ENCODE measurements around the gene FBXO3. TPM values are rescaled to one million over a fixed set of nuclear protein-coding genes. Genes with fewer than 3 reads are reported as not detected.

The FBXO3 gene
- total RNA-seq, 2 experiments from 2014 or later: 12.1 to 21.3 TPM

- H3K9me3 ChIP-seq (ENCODE audit: low read length): no peaks in the 10 kb centered on the region
- BruUV-seq (replicated peaks): no TSS peak
- no peaks in the 10 kb centered on the region for H3K4me1 ChIP-seq (ENCODE audit: insufficient read depth, low read length, poor library complexity, severe bottlenecking)
- peaks cover 11% of the 10 kb centered on the region for H3K36me3 ChIP-seq (ENCODE audit: insufficient read depth, low read length)
- no peak for DNase-seq (ENCODE audit: low spot score)
- no peak overlapping the region for H3K4me2 ChIP-seq (ENCODE audit: low read length)
- H3K9me2 ChIP-seq (ENCODE audit: insufficient read depth, low read length): no peaks in the 10 kb centered on the region
- H3K4me3 ChIP-seq (ENCODE audit: low read depth, low read length, poor library complexity, severe bottlenecking): no peak overlapping the region
- H3K27ac ChIP-seq (ENCODE audit: low read depth, low read length, poor library complexity, severe bottlenecking): no peak overlapping the region
- POLR2A ChIA-PET: interaction anchor here (0.5 to 0.8 kb wide), 3 partner anchors 231 to 361 kb away, joined by 3 to 5 read pairs (median 3); no protein-coding TSS in a partner anchor
- no peak overlapping the region for H2AFZ ChIP-seq (ENCODE audit: low read length)
- H4K20me1 ChIP-seq (ENCODE audit: insufficient read depth, low read length): no peaks in the 10 kb centered on the region
- CTCF ChIA-PET (ENCODE audit: unreplicated experiment): no interaction called here
- H3K79me2 ChIP-seq (ENCODE audit: insufficient read depth, low read depth, low read length): no peaks in the 10 kb centered on the region
- intact Hi-C loops (cut with micrococcal nuclease; ENCODE audit: unreplicated experiment): no loop called here
- no peak for TF ChIP-seq CTCF (conservative IDR thresholded peaks at IDR 0.05; ENCODE audit: low read length)
- no peak for TF ChIP-seq EZH2phosphoT487 (IDR thresholded peaks at IDR 0.05; ENCODE audit: borderline replicate concordance, low read depth, low read length)
Measured at GRCh38 chr11:33706966-33707365, 67.4 kb downstream of the FBXO3 start.

- POLR2A ChIA-PET: interaction anchor here (0.5 to 0.8 kb wide), 2 partner anchors 231 to 360 kb away, joined by 3 to 5 read pairs; no protein-coding TSS in a partner anchor
- Histone ChIP-seq H3K36me3 (ENCODE audit: insufficient read depth, low read length) (peaks cover 11% of the 10 kb centered on the region), H3K79me2 (ENCODE audit: insufficient read depth, low read depth, low read length) (no peaks in the 10 kb centered on the region), H4K20me1 (ENCODE audit: insufficient read depth, low read length) (no peaks in the 10 kb centered on the region), H3K4me1 (ENCODE audit: insufficient read depth, low read length, poor library complexity, severe bottlenecking) (peaks cover under 1% of the 10 kb centered on the region), H3K27ac (ENCODE audit: low read depth, low read length, poor library complexity, severe bottlenecking) (no peak overlapping the region), H3K4me3 (ENCODE audit: low read depth, low read length, poor library complexity, severe bottlenecking) (no peak overlapping the region), H2AFZ (ENCODE audit: low read length) (no peak overlapping the region), H3K9me3 (ENCODE audit: low read length) (no peaks in the 10 kb centered on the region), H3K4me2 (ENCODE audit: low read length) (no peak overlapping the region), H3K9me2 (ENCODE audit: insufficient read depth, low read length) (no peaks in the 10 kb centered on the region)
- CTCF ChIA-PET (ENCODE audit: unreplicated experiment): no interaction called here
- no peak for DNase-seq (ENCODE audit: low spot score)
- TF ChIP-seq CTCF (conservative IDR thresholded peaks at IDR 0.05; ENCODE audit: low read length): no peak
- no peak for TF ChIP-seq EZH2phosphoT487 (IDR thresholded peaks at IDR 0.05; ENCODE audit: borderline replicate concordance, low read depth, low read length)
- intact Hi-C loops (cut with micrococcal nuclease; ENCODE audit: unreplicated experiment): no loop called here
- BruUV-seq (replicated peaks): no TSS peak
Measured at GRCh38 chr11:33706546-33706945, 67.8 kb downstream of the FBXO3 start.

- H3K79me2 ChIP-seq (ENCODE audit: insufficient read depth, low read depth, low read length): no peaks in the 10 kb centered on the region
- no peak overlapping the region for H2AFZ ChIP-seq (ENCODE audit: low read length)
- H3K36me3 ChIP-seq (ENCODE audit: insufficient read depth, low read length): peaks cover 8% of the 10 kb centered on the region
- intact Hi-C loops (cut with micrococcal nuclease; ENCODE audit: unreplicated experiment): no loop called here
- CTCF ChIA-PET (ENCODE audit: unreplicated experiment): interaction anchor here (0.5 kb wide), 1 partner anchor 475 kb away, joined by 3 read pairs; no protein-coding TSS in a partner anchor
- POLR2A ChIA-PET: interaction anchor here (1.6 kb wide), 1 partner anchor 38 kb away, joined by 4 read pairs; no protein-coding TSS in a partner anchor
- BruUV-seq (replicated peaks): no TSS peak
- no peaks in the 10 kb centered on the region for H3K9me2 ChIP-seq (ENCODE audit: insufficient read depth, low read length)
- H4K20me1 ChIP-seq (ENCODE audit: insufficient read depth, low read length): no peaks in the 10 kb centered on the region
- no peak overlapping the region for H3K4me3 ChIP-seq (ENCODE audit: low read depth, low read length, poor library complexity, severe bottlenecking)
- H3K4me2 ChIP-seq (ENCODE audit: low read length): no peak overlapping the region
- TF ChIP-seq EZH2phosphoT487 (IDR thresholded peaks at IDR 0.05; ENCODE audit: borderline replicate concordance, low read depth, low read length) (no peak), CTCF (conservative IDR thresholded peaks at IDR 0.05; ENCODE audit: low read length) (no peak)
- no peak for DNase-seq (ENCODE audit: low spot score)
- peaks cover 7% of the 10 kb centered on the region for H3K4me1 ChIP-seq (ENCODE audit: insufficient read depth, low read length, poor library complexity, severe bottlenecking)
- no peaks in the 10 kb centered on the region for H3K9me3 ChIP-seq (ENCODE audit: low read length)
- H3K27ac ChIP-seq (ENCODE audit: low read depth, low read length, poor library complexity, severe bottlenecking): no peak overlapping the region
Measured at GRCh38 chr11:33704240-33705002, 69.9 kb downstream of the FBXO3 start.

All from OCI-LY7 (cell line).